Hindlimb muscle (tissue), 1 donor: ENCODE measurements around the gene ABCC2. TPM values are rescaled to one million over a fixed set of nuclear protein-coding genes. Genes with fewer than 3 reads are reported as not detected.
"Not testable (repeated sequence)": the region's sequence is repeated elsewhere in the genome, so short reads cannot be mapped to it uniquely, and the experiment has no call there.

Experiments used
- DNase-seq: peaks from one replicate; pipeline ENCODE4 v3.0.0-alpha.2; 2013
- polyA plus RNA-seq: library from polyadenylated mRNA; unstranded; fragments of 120-200 nt; gene quantifications from one replicate; pipeline ENCODE4 v1.2.1, GENCODE V29; 2013; ENCODE audit not compliant: insufficient read length

The ABCC2 gene
- polyA plus RNA-seq, 1 donor, result 0.75 TPM

- no peak for DNase-seq
Observed at GRCh38 chr10:99855479-99856071, 73.1 kb downstream of the ABCC2 start.

- DNase-seq, result no peak
Observed at GRCh38 chr10:99858849-99859248, 76.4 kb downstream of the ABCC2 start.

DNA sequence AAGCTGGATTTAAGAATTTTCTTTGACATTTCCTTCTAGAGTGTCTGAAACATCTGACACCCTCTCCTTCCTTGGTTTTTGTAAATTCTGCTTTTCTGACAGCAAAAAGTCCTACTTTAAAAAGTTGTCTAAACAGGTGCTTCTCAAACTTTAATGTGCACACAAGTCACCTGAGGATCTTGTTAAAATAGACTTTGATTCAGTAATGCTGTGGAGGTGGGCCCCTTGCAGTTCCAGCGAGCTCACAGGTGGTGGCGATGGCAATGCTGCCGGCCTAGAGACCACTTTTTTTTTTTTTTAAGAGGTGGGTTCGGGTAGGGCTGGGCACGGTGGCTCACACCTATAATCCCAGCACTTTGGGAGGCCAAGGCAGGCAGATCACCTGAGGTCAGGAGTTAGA lies 77.1 kb downstream of the ABCC2 start:
- DNase-seq, result no peak

DNA sequence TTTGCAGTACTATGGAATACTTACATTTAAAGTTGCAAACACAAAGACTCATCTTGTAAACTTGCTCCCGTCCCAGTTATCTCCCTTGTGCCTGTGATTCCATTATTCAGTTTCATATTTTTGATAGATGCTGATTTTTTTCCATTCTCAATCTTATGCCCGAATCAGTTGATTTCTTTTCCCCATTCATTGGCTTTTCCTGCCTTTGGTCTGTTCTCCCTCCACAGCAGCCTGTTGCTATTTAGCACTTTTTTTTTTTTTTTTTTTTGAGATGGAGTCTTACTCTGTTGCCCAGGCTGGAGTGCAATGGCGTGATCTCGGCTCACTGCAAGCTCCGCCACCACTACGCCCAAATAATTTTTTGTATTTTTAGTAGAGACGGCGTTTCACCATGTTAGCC lies 78.0 kb downstream of the ABCC2 start:
- no peak for DNase-seq

DNA sequence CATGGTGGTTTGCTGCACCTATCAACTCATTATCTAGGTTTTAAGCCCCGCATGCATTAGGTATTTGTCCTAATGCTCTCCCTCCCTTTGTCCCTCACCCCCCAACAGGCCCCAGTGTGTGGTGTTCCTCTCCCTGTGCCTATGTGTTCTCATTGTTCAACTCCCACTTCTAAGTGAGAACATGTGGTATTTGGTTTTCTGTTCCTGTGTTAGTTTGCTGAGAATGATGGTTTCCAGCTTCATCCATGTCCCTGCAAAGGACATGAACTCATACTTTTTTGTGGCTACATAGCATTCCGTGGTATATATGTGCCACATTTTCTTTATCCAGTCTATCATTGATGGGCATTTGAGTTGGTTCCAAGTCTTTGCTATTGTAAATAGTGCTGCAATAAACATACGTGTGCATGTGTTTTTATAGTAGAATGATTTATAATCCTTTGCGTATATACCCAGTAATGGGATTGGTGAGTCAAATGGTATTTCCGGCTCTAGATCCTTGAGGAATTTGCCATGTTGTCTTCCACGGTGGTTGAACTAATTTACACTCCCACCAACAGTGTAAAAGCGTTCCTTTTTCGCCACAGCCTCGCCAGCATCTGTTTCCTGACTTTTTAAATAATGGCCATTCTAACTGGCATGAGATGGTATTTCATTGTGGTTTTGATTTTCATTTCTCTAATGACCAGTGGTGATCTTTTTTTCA lies 81.2 kb downstream of the ABCC2 start:
- not testable (repeated sequence) for DNase-seq

- DNase-seq, result not testable (repeated sequence)
Observed at GRCh38 chr10:99867250-99867649, 84.8 kb downstream of the ABCC2 start.

DNA sequence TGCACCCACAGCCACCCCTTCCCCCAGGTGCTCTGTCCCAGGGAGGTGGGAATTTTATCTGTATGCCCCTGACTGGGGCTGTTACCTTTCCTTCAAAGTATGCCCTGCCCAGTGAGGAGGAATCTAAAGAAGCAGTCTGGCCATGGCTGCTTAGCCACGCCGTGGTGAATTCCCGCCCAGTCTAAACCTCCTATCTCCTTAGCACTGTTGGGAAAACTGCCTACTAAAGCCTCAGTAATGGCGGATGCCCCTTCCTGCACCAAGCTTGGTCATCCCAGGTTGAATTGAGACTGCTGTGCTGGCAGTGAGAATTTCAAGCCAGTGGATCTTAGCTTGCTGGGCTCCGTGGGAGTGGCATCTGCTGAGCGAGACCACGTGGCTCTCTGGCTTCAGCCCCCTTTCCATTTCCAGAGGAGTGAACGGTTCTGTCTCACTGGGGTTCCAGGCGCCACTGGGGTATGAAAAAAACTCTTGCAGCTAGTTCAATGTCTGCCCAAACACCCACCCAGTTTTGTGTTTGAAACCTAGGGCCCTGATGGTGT lies 87.2 kb downstream of the ABCC2 start:
- no peak for DNase-seq

DNA sequence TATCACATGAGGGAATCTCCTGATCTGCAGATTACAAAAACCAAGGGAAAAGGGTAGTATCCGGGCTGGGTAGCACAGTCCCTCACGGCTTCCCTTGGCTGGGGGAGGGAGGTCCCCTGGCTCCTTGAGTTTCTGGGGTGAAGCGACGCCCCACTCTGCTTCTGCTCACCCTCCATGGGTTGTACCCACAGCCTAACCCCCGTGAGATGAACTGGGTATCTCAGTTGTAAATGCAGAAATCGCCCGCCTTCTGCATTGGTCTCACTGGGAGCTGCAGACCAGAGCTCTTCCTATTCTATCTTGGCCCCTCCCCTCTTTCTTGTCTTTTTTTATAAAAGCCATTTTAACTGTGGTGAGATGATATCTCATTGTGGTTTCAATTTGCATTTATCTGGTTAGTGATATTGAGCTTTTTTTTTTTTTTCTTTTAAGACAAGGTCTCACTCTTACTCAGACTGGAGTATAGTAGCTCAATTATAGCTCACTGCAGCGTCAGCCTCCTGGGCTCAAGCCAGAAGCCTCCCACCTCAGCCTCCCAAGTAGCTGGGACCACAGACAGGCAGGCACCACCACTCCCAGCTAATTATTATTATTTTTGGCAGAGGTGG lies 87.8 kb downstream of the ABCC2 start:
- DNase-seq, result no peak

- DNase-seq, result no peak
Observed at GRCh38 chr10:99872367-99873162, 90.1 kb downstream of the ABCC2 start.

DNA sequence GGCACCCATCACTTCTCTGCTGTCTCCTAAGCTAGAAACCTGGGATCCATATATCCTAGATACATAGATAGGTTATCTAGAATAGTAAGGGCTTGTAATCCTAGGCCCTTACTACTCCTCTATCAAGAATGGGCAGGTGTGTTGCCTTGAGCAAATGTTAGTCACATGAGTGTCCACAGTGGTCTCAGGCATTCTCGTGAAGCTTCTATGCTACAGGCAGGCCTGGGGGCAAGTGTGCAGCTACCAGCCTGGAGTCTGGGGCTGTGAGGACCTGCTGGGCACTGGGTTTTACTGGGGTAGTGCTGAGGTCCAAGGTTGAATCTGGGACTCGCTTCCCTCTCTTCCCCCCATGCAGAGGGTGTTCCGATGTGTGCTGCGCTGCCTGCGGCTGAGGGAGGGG lies 91.4 kb downstream of the ABCC2 start:
- DNase-seq, result no peak

- no peak for DNase-seq
Observed at GRCh38 chr10:99874341-99875085, 92.1 kb downstream of the ABCC2 start.

DNA sequence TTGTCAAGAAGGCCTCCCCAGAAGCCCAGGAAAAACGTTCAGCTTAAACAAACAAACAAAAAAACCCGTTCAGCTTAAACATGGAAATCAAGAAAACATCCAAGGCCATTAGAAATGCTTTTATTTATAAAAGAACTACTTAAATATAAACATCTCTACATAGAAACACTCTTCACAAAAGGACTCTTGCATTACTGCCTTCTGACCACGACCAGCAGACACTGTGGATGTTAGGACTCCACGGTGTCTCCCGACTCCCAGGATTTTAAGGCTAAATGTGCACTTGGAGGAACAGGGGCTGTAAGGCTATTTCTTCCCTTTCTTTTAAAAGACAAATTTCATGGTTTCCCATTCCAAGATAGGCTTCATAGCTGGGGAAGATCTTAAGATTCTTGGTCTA lies 93.0 kb downstream of the ABCC2 start:
- no peak for DNase-seq

- DNase-seq, result no peak
Observed at GRCh38 chr10:99880080-99880835, 97.8 kb downstream of the ABCC2 start.

DNA sequence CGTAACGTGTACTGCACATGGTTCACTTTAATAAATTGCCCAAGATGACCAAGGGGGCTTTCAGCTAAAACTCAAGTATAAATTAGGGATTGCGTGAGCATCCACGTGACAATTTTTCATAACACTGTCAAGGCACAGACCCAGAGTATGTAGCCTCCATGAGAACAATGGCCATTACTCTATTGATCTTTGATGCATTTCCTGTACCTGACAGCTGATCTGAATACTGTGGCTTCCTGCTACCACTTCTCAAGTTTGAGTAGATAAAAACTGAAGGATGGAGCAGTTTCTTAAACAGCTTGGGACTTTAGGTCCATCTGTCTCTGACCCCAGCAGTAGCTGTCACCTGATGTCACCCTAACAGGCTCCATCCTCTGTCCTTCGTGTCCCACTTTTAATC lies 98.9 kb downstream of the ABCC2 start:
- DNase-seq, result no peak

DNA sequence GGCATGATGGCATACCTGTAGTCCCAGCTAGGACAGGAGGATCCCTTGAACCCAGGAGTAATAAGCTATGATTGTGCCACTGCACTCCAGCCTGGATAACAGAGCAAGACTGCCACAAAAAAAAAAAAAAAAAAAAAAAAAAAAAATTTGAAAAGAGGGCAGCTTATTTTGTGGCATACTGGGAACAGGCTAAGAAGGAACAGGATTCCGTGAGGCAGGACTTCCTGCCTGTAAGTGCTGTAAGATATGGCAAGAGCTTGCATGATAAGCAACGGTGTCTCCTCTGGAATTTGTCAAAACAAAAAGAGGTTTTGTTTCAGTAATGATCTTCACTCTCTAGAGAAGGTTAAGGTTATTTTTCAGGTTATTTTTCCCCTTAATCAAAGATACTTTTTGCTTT lies 101.1 kb downstream of the ABCC2 start:
- no peak for DNase-seq

- no peak for DNase-seq
Observed at GRCh38 chr10:99888622-99889021, 106.2 kb downstream of the ABCC2 start.

DNA sequence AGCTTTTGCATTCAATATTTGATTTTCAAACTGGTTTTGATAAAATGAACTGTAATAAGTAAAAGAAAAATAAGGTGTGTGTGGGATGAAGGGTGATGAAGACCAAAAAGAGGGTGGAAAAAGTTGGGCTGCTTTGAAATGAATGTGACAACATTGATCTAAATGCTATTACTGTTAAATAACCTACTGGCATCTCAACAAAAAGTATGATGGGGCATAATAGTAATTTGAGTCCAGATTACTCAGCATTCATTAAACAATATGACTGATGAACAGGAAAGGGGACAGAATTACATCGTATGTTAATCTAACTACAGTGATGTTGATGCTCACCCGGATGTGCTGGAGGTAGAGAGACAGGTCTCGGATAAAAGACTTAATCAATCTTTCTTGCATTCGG lies 112.2 kb downstream of the ABCC2 start:
- no peak for DNase-seq

GRCh38 chr10:99895066-99895465 lies 112.6 kb downstream of the ABCC2 start:
- DNase-seq, result not testable (repeated sequence)

- no peak for DNase-seq
Observed at GRCh38 chr10:99895867-99896266, 113.4 kb downstream of the ABCC2 start.
